Activated T-helper 2 cell treated with anti-CD3 and anti-CD28 coated beads, Interferon-gamma antibody, Interleukin-2, Interleukin-4, amounts not matched to agents 10 μg/mL and 5 μg/mL and 100 μg/mL, durations not matched to agents 14 hours and 24 hours and 36 hours (primary cell): Measurements from ENCODE around the gene CPEB1. TPM values are rescaled to one million over a fixed set of nuclear protein-coding genes. Genes with fewer than 3 reads are reported as not detected.

ENCODE experiments used
- DNase-seq: peaks from one replicate; pipeline ENCODE4 v3.0.0; 2021; ENCODE audit warnings: low spot score
- H3K27ac Mint-ChIP-seq: one replicate; pipeline ENCODE4 v1.8.0; 2021; ENCODE audit warnings: mixed read lengths
- H3K27me3 Mint-ChIP-seq: one replicate; pipeline ENCODE4 v1.8.0; 2021; ENCODE audit warnings: low read depth, mixed read lengths
- H3K36me3 Mint-ChIP-seq: one replicate; pipeline ENCODE4 v1.8.0; 2021; ENCODE audit warnings: low read depth, mixed read lengths
- H3K4me1 Mint-ChIP-seq: one replicate; pipeline ENCODE4 v1.8.0; 2021; ENCODE audit warnings: low read depth, mixed read lengths
- H3K4me3 Mint-ChIP-seq: one replicate; pipeline ENCODE4 v1.8.0; 2021; ENCODE audit warnings: low read depth, mild to moderate bottlenecking, moderate library complexity, mixed read lengths
- H3K9me3 Mint-ChIP-seq: one replicate; pipeline ENCODE4 v1.8.0; 2021; ENCODE audit warnings: mixed read lengths
- intact Hi-C: fragments of 100-400 bp; cut with micrococcal nuclease; formaldehyde crosslinking; loops from one replicate; pipeline ENCODE4 v1.15.1; 2023
- total RNA-seq: library from RNA; stranded (reverse); gene quantifications from 2 replicates; pipeline ENCODE4 v1.2.3, GENCODE V29; 2022

Gene CPEB1
- not detected in 2 replicates for total RNA-seq

- peaks cover 56% of the 10 kb centered on the region for H3K27me3 Mint-ChIP-seq
- no peaks in the 10 kb centered on the region for H3K9me3 Mint-ChIP-seq
- H3K4me3 Mint-ChIP-seq: peak within 1 kb of the TSS; percentile 17
- H3K36me3 Mint-ChIP-seq: no peaks in the 10 kb centered on the region
- peaks cover 1% of the 10 kb centered on the region for H3K4me1 Mint-ChIP-seq
- DNase-seq: no peak
- intact Hi-C loops: no loop called here
- H3K27ac Mint-ChIP-seq: no peak within 1 kb of the TSS
These were observed at the start of gene CPEB1 for GRCh38 chr15:82647045-82647834. Gene CPEB1, minus strand, starts transcription at chr15:82647363. Its CDS starts 18,904 bp downstream, at chr15:82628459.

DNA sequence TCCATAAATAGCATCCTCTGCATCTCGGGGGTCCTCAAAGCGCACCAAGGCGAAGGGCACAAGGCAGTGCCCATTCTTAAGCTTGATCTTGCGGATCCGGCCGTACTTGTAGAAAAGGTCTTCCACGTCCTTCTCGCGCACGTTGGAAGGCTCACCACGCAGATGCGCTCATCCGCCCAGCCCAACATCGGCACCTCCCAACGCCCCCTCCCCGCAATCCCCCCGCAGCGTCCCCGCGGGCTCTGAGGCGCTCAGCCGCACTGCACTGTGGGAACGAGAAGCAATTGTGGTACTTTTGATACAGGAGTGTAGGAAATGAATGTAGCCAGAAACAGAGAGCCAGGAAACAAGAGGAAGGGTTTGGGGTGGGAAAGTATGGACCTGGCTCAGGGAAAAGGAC, 45.0 kb upstream of the CPEB1 start:
- intact Hi-C loops: no loop called here
- Mint-ChIP-seq H3K4me1 (no peaks in the 10 kb centered on the region), H3K27me3 (no peaks in the 10 kb centered on the region), H3K4me3 (no peak overlapping the region), H3K36me3 (no peaks in the 10 kb centered on the region), H3K27ac (no peak overlapping the region), H3K9me3 (no peaks in the 10 kb centered on the region)
- DNase-seq: no peak

GRCh38 chr15:82689147-82689546, 42.0 kb upstream of the CPEB1 start:
- Mint-ChIP-seq H3K4me1 (no peaks in the 10 kb centered on the region), H3K27ac (no peak overlapping the region), H3K27me3 (peaks cover 5% of the 10 kb centered on the region), H3K4me3 (no peak overlapping the region), H3K9me3 (no peaks in the 10 kb centered on the region), H3K36me3 (no peaks in the 10 kb centered on the region)
- DNase-seq: no peak
- intact Hi-C loops: no loop called here

- Mint-ChIP-seq H3K4me1 (no peaks in the 10 kb centered on the region), H3K27me3 (peaks cover 5% of the 10 kb centered on the region), H3K4me3 (no peak overlapping the region), H3K27ac (no peak overlapping the region), H3K36me3 (no peaks in the 10 kb centered on the region), H3K9me3 (no peaks in the 10 kb centered on the region)
- intact Hi-C loops: no loop called here
- DNase-seq: no peak
These were observed 41.5 kb upstream of the CPEB1 start for GRCh38 chr15:82688691-82689090.

- Mint-ChIP-seq H3K9me3 (no peaks in the 10 kb centered on the region), H3K27ac (no peak overlapping the region), H3K27me3 (peaks cover 28% of the 10 kb centered on the region), H3K36me3 (no peaks in the 10 kb centered on the region), H3K4me3 (peak overlapping the region; percentile 69), H3K4me1 (peaks cover 7% of the 10 kb centered on the region)
- intact Hi-C loops: no loop called here
- DNase-seq: no peak
These were observed 34.2 kb upstream of the CPEB1 start for GRCh38 chr15:82681371-82681770.

- intact Hi-C loops: no loop called here
- Mint-ChIP-seq H3K4me3 (peak overlapping the region; percentile 69), H3K36me3 (no peaks in the 10 kb centered on the region), H3K9me3 (no peaks in the 10 kb centered on the region), H3K27me3 (peaks cover 25% of the 10 kb centered on the region), H3K4me1 (peaks cover 7% of the 10 kb centered on the region), H3K27ac (no peak overlapping the region)
- peak; percentile 49 for DNase-seq
These were observed 33.3 kb upstream of the CPEB1 start for GRCh38 chr15:82680200-82681102.

GRCh38 chr15:82679626-82680199, 32.5 kb upstream of the CPEB1 start:
- Mint-ChIP-seq H3K9me3 (no peaks in the 10 kb centered on the region), H3K27ac (no peak overlapping the region), H3K27me3 (peaks cover 27% of the 10 kb centered on the region), H3K4me1 (peaks cover 7% of the 10 kb centered on the region), H3K36me3 (no peaks in the 10 kb centered on the region), H3K4me3 (peak overlapping the region; percentile 67)
- intact Hi-C loops: no loop called here
- DNase-seq: no peak

GRCh38 chr15:82677720-82678323, 30.7 kb upstream of the CPEB1 start:
- H3K4me3 Mint-ChIP-seq: no peak overlapping the region
- H3K27ac Mint-ChIP-seq: no peak overlapping the region
- no peaks in the 10 kb centered on the region for H3K9me3 Mint-ChIP-seq
- intact Hi-C loops: no loop called here
- peaks cover 27% of the 10 kb centered on the region for H3K27me3 Mint-ChIP-seq
- DNase-seq: no peak
- H3K4me1 Mint-ChIP-seq: peaks cover 7% of the 10 kb centered on the region
- no peaks in the 10 kb centered on the region for H3K36me3 Mint-ChIP-seq

DNA sequence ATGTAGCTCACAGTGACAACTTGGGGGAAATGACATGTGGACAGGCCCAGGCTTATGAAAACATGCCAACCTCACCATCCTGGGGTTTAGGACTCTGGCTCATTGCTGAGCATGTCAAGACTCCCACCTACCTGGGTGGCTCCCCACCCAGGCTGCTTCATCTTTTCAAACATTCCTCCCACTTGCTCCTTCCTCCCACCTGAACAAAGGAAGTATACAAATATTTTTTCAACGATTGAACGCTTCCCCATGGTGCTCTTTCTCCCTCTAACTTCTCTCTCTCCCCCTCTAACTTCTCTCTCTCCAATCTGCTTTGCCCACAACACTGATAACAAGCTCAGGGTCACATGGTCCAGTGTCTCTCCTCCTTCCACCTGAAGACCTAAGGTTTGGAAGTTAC, 27.7 kb upstream of the CPEB1 start:
- Mint-ChIP-seq H3K4me3 (no peak overlapping the region), H3K9me3 (no peaks in the 10 kb centered on the region), H3K27me3 (peaks cover 15% of the 10 kb centered on the region), H3K36me3 (no peaks in the 10 kb centered on the region), H3K27ac (no peak overlapping the region), H3K4me1 (no peaks in the 10 kb centered on the region)
- intact Hi-C loops: no loop called here
- no peak for DNase-seq

- Mint-ChIP-seq H3K4me1 (no peaks in the 10 kb centered on the region), H3K36me3 (no peaks in the 10 kb centered on the region), H3K4me3 (no peak overlapping the region), H3K27ac (no peak overlapping the region), H3K9me3 (no peaks in the 10 kb centered on the region), H3K27me3 (peaks cover 3% of the 10 kb centered on the region)
- intact Hi-C loops: no loop called here
- no peak for DNase-seq
These were observed 23.5 kb upstream of the CPEB1 start for GRCh38 chr15:82670699-82671098.

DNA sequence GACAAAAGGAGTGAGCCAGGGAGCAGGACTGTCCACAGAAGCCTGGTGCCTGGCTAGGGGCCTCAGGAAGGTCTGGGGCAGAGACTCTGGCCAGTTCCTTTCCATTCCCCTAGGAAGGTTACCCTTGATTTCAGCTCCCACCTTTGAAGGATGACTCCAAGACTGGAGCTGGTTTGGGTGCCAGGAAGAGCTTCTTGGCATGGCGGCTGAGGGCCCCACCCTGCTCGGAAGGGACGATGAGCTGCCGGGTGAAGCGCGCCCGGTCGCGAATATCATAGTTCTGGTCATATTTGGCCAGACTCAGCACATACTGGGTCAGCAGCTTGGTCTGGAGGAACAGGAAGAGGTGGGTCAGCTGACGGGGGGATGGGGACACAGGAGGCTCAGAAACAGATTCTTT, 19.4 kb upstream of the CPEB1 start:
- H3K4me3 Mint-ChIP-seq: no peak overlapping the region
- intact Hi-C loops: no loop called here
- no peaks in the 10 kb centered on the region for H3K27me3 Mint-ChIP-seq
- no peaks in the 10 kb centered on the region for H3K4me1 Mint-ChIP-seq
- no peaks in the 10 kb centered on the region for H3K9me3 Mint-ChIP-seq
- no peaks in the 10 kb centered on the region for H3K36me3 Mint-ChIP-seq
- no peak for DNase-seq
- H3K27ac Mint-ChIP-seq: no peak overlapping the region

GRCh38 chr15:82664021-82664420, 16.9 kb upstream of the CPEB1 start:
- intact Hi-C loops: no loop called here

More at GRCh38 chr15:82664021-82664420, 16.9 kb upstream of the CPEB1 start:
- Mint-ChIP-seq H3K9me3 (no peaks in the 10 kb centered on the region), H3K27ac (no peak overlapping the region), H3K36me3 (no peaks in the 10 kb centered on the region), H3K27me3 (no peaks in the 10 kb centered on the region), H3K4me1 (no peaks in the 10 kb centered on the region), H3K4me3 (no peak overlapping the region)
- no peak for DNase-seq
